GM12878 (cell line): ENCODE measurements around the gene PCSK6.

Experiments
- ASH2L ChIP-seq: fragments of 300-600, 200-600 bp; sonication (generic); IDR thresholded peaks from 2 replicates; pipeline ENCODE4 v1.6.1; 2017; ENCODE audit warnings: low read depth, mild to moderate bottlenecking, borderline replicate concordance
- CTCF ChIP-seq, 3 experiments: IDR thresholded peaks in 2 of 3; conservative IDR thresholded peaks in 1 of 3; 2 replicates each; pipeline ENCODE4 v1.5.1; 2011; ENCODE audit warnings: low read depth in 3 of 3, low read length in 3 of 3, mild to moderate bottlenecking in 3 of 3, control low read depth in 2 of 3, moderate library complexity in 2 of 3, inconsistent platforms in 1 of 3, mixed read lengths in 1 of 3; ENCODE audit not compliant: control insufficient read depth in 2 of 3, insufficient read depth in 1 of 3; ENCODE audit errors: extremely low read depth in 1 of 3
- POLR2AphosphoS5 ChIP-seq: IDR thresholded peaks from 2 replicates; pipeline ENCODE4 v1.6.1; 2011; ENCODE audit warnings: mild to moderate bottlenecking, low read length, inconsistent platforms
- RAD21 ChIP-seq: IDR thresholded peaks from 2 replicates; pipeline ENCODE4 v1.6.1; 2011; ENCODE audit warnings: mild to moderate bottlenecking, low read depth, low read length, moderate library complexity; ENCODE audit not compliant: insufficient read depth
- REST ChIP-seq: IDR thresholded peaks from 2 replicates; pipeline ENCODE4 v1.6.1; 2012; ENCODE audit warnings: mild to moderate bottlenecking, low read depth, low read length
- RFX5 ChIP-seq: IDR thresholded peaks from 2 replicates; pipeline ENCODE4 v1.6.1; 2011; ENCODE audit warnings: low read depth, low read length, improper control_type of control experiment
- SMARCA5 ChIP-seq: fragments of 450-650 bp; IDR thresholded peaks from 2 replicates; pipeline ENCODE4 v1.6.1; 2017; ENCODE audit warnings: mild to moderate bottlenecking
- SREBF2 ChIP-seq: IDR thresholded peaks from 2 replicates; pipeline ENCODE4 v1.6.1; 2012; ENCODE audit warnings: mild to moderate bottlenecking, low read length
- USF2 ChIP-seq: IDR thresholded peaks from 2 replicates; pipeline ENCODE4 v1.6.1; 2011; ENCODE audit warnings: low read depth, low read length, improper control_type of control experiment, borderline replicate concordance
- ZNF274 ChIP-seq: IDR thresholded peaks from one replicate; pipeline ENCODE4 v1.8.0; 2011; ENCODE audit not compliant: insufficient read length, insufficient read depth
- ZNF687 ChIP-seq: fragments of 450-650 bp; IDR thresholded peaks from 2 replicates; pipeline ENCODE4 v1.6.1; 2017; ENCODE audit warnings: mild to moderate bottlenecking, moderate library complexity

GRCh38 chr15:101280007-101280406 lies 209.5 kb downstream of the PCSK6 start:
- TF ChIP-seq REST (no peak), POLR2AphosphoS5 (peak; percentile 46; the same call in 1 of the 2 replicates), RFX5 (no peak), ASH2L (no peak), ZNF687 (no peak), USF2 (no peak), SREBF2 (no peak), SMARCA5 (no peak), RAD21 (no peak), CTCF (IDR thresholded peaks at IDR 0.05 in 2 of 3, conservative IDR thresholded peaks at IDR 0.05 in 1 of 3; ENCODE audit: control insufficient read depth in 2 of 3, extremely low read depth in 1 of 3, insufficient read depth in 1 of 3, low read depth in 3 of 3, low read length in 3 of 3) (no peak), ZNF274 (no peak)
